HEK293 (cell line): ENCODE data around the gene FGFR3.

Experiments
- CTCF ChIA-PET: fragments of 350-600 bp; formaldehyde crosslinking; extraction: SDS; loops from one replicate; lab custom pipeline; 2021; ENCODE audit warnings: antibody characterized with exemption; lab: Yijun Ruan, JAX
- POLR2A ChIA-PET: fragments of 300-600 bp; formaldehyde crosslinking; extraction: SDS; loops from one replicate; lab custom pipeline; 2020; ENCODE audit warnings: antibody characterized with exemption, inconsistent platforms; lab: Yijun Ruan, JAX
- H3K27ac ChIP-seq: fragments of 200-500 bp; sonication (Bioruptor generic); 2 replicates; pipeline ENCODE4 v1.5.1; 2014; ENCODE audit warnings: low read depth, low read length, control low read depth, inconsistent platforms; ENCODE audit errors: extremely low read depth
- H3K36me3 ChIP-seq, 2 experiments: fragments of 200-500 bp in 1 of 2; sonication (Bioruptor generic) in 1 of 2; 1 replicate in 1 of 2; 2 replicates in 1 of 2; pipeline ENCODE4 v1.5.1; 2014 to 2017; ENCODE audit warnings: inconsistent platforms in 2 of 2, low read length in 2 of 2; ENCODE audit not compliant: control insufficient read depth in 2 of 2, insufficient read depth in 1 of 2
- H3K4me1 ChIP-seq: fragments of 200-500 bp; sonication (Bioruptor generic); 2 replicates; pipeline ENCODE4 v1.5.1; 2014; ENCODE audit warnings: mild to moderate bottlenecking, low read length, inconsistent platforms; ENCODE audit not compliant: control insufficient read depth, insufficient read depth
- H3K4me3 ChIP-seq: 2 replicates; pipeline ENCODE4 v1.5.1; 2011; ENCODE audit warnings: low read depth, mild to moderate bottlenecking, control low read depth, low read length, moderate library complexity
- H3K9me3 ChIP-seq: fragments of 200-500 bp; sonication (Bioruptor generic); 2 replicates; pipeline ENCODE4 v1.5.1; 2014; ENCODE audit warnings: low read depth, low read length, inconsistent platforms; ENCODE audit not compliant: control insufficient read depth, insufficient read depth
- EGR2 ChIP-seq: fragments of 450-650 bp; formaldehyde crosslinking; IDR thresholded peaks from 2 replicates; pipeline ENCODE4 v1.5.1; 2016; ENCODE audit warnings: low read depth, missing biosample characterization, missing genetic modification characterization
- GFI1B ChIP-seq: fragments of 450-650 bp; formaldehyde crosslinking; IDR thresholded peaks from 2 replicates; pipeline ENCODE4 v1.5.1; 2016; ENCODE audit warnings: missing biosample characterization, missing genetic modification characterization
- HOXA7 ChIP-seq: sonication (generic); formaldehyde crosslinking; IDR thresholded peaks from 2 replicates; pipeline ENCODE4 v1.8.1; 2022; ENCODE audit warnings: missing genetic modification reagents, borderline replicate concordance
- KLF10 ChIP-seq: fragments of 450-650 bp; IDR thresholded peaks from 2 replicates; pipeline ENCODE4 v1.5.1; 2018; ENCODE audit warnings: missing biosample characterization, mild to moderate bottlenecking, missing genetic modification characterization
- KLF9 ChIP-seq: fragments of 450-650 bp; formaldehyde crosslinking; IDR thresholded peaks from 2 replicates; pipeline ENCODE4 v1.5.1; 2016; ENCODE audit warnings: missing biosample characterization, missing genetic modification characterization, low read depth
- SETDB1 ChIP-seq: IDR thresholded peaks from one replicate; pipeline ENCODE4 v1.6.1; 2017; ENCODE audit warnings: mild to moderate bottlenecking, low read length, moderate library complexity, mixed read lengths; ENCODE audit not compliant: insufficient read length
- SP2 ChIP-seq: fragments of 450-650 bp; formaldehyde crosslinking; IDR thresholded peaks from 2 replicates; pipeline ENCODE4 v1.5.1; 2016; ENCODE audit warnings: missing biosample characterization, missing genetic modification characterization
- TRIM28 ChIP-seq: IDR thresholded peaks from 2 replicates; pipeline ENCODE4 v1.6.1; 2011; ENCODE audit warnings: low read length, control low read depth, borderline replicate concordance
- ZFHX2 ChIP-seq: fragments of 450-650 bp; formaldehyde crosslinking; conservative IDR thresholded peaks from 2 replicates; pipeline ENCODE4 v1.5.1; 2016; ENCODE audit warnings: missing biosample characterization, missing genetic modification characterization
- ZNF174 ChIP-seq: fragments of 450-650 bp; formaldehyde crosslinking; IDR thresholded peaks from 2 replicates; pipeline ENCODE4 v1.5.0; 2017; ENCODE audit warnings: missing biosample characterization, mild to moderate bottlenecking, missing genetic modification characterization
- ZNF266 ChIP-seq: fragments of 450-650 bp; formaldehyde crosslinking; IDR thresholded peaks from 2 replicates; pipeline ENCODE4 v1.5.1; 2016; ENCODE audit warnings: missing biosample characterization, missing genetic modification characterization, low read depth
- ZNF350 ChIP-seq: fragments of 450-650 bp; formaldehyde crosslinking; IDR thresholded peaks from 2 replicates; pipeline ENCODE4 v1.5.0; 2017; ENCODE audit warnings: missing biosample characterization, mild to moderate bottlenecking, missing genetic modification characterization
- ZNF404 ChIP-seq: fragments of 450-650 bp; formaldehyde crosslinking; IDR thresholded peaks from 2 replicates; pipeline ENCODE4 v1.5.1; 2017; ENCODE audit warnings: missing biosample characterization, missing genetic modification characterization
- ZNF48 ChIP-seq: fragments of 450-650 bp; formaldehyde crosslinking; IDR thresholded peaks from 2 replicates; pipeline ENCODE4 v1.5.1; 2016; ENCODE audit warnings: missing biosample characterization, missing genetic modification characterization
- ZNF514 ChIP-seq: fragments of 450-650 bp; formaldehyde crosslinking; IDR thresholded peaks from 2 replicates; pipeline ENCODE4 v1.5.1; 2016; ENCODE audit warnings: missing biosample characterization, missing genetic modification characterization
- ZNF621 ChIP-seq: fragments of 450-650 bp; formaldehyde crosslinking; IDR thresholded peaks from 2 replicates; pipeline ENCODE4 v1.5.1; 2017; ENCODE audit warnings: missing biosample characterization, missing genetic modification characterization
- ZNF623 ChIP-seq: fragments of 450-650 bp; formaldehyde crosslinking; IDR thresholded peaks from 2 replicates; pipeline ENCODE4 v1.5.1; 2016; ENCODE audit warnings: missing biosample characterization, missing genetic modification characterization
- ZNF629 ChIP-seq: fragments of 450-650 bp; formaldehyde crosslinking; IDR thresholded peaks from 2 replicates; pipeline ENCODE4 v1.5.1; 2017; ENCODE audit warnings: missing biosample characterization, missing genetic modification characterization
- ZNF76 ChIP-seq: fragments of 450-650 bp; formaldehyde crosslinking; IDR thresholded peaks from 2 replicates; pipeline ENCODE4; 2016; ENCODE audit warnings: low read depth, missing biosample characterization, missing genetic modification characterization, borderline replicate concordance
- ZNF785 ChIP-seq: fragments of 450-650 bp; formaldehyde crosslinking; IDR thresholded peaks from 2 replicates; pipeline ENCODE4 v1.5.1; 2016; ENCODE audit warnings: missing biosample characterization, missing genetic modification characterization
- ZNF837 ChIP-seq: fragments of 450-650 bp; formaldehyde crosslinking; IDR thresholded peaks from 2 replicates; pipeline ENCODE4 v1.5.1; 2016; ENCODE audit warnings: missing biosample characterization, missing genetic modification characterization
- TF ChIP-seq, protein P1 (sequence below): fragments of 450-650 bp; formaldehyde crosslinking; IDR thresholded peaks from 2 replicates; pipeline ENCODE4 v1.5.1; 2016; ENCODE audit warnings: missing biosample characterization, missing genetic modification characterization
- TF ChIP-seq, protein P2 (sequence below): fragments of 450-650 bp; formaldehyde crosslinking; IDR thresholded peaks from 2 replicates; pipeline ENCODE4; 2016; ENCODE audit warnings: missing biosample characterization, missing genetic modification characterization
- TF ChIP-seq, protein P3 (sequence below): fragments of 450-650 bp; formaldehyde crosslinking; IDR thresholded peaks from 2 replicates; pipeline ENCODE4 v1.5.1; 2016; ENCODE audit warnings: missing biosample characterization, missing genetic modification characterization

Gene FGFR3

DNA sequence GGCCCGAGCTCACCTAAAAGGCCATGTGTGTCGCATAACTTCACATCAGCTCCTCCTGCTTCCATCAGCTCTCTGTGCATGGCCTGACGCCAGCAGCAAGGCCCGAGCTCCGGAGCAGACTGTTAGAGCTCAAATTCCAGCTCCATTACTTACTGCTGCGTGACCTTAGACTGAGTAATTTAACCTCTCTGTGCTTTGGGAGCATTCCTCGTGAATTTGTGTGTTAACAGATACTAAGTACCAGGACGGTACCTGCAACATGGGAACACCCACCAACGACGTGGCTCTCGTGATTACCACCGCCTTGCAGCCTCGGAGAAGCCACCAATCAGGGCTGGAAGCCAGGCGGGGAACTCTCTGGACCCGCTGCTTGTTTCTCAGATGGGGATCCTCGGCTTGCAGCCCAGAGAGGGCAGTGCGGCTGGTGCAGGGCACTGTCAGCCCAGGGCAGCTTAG, 49.9 kb downstream of the FGFR3 start:
- no peak for TF ChIP-seq ZNF785 (tag by site-specific recombination)
- Histone ChIP-seq H3K4me3 (no peak overlapping the region), H3K27ac (no peak overlapping the region), H3K9me3 (no peaks in the 10 kb centered on the region), H3K36me3 (peaks cover 17 to 84% of the 10 kb centered on the region in 2 experiments; a peak in 2 of 3 replicates), H3K4me1 (no peaks in the 10 kb centered on the region)
- ChIA-PET POLR2A (no interaction called here), CTCF (interaction anchor here (0.5 kb wide), 1 partner anchor 70 kb away, joined by 8 read pairs; no protein-coding TSS in a partner anchor)

DNA sequence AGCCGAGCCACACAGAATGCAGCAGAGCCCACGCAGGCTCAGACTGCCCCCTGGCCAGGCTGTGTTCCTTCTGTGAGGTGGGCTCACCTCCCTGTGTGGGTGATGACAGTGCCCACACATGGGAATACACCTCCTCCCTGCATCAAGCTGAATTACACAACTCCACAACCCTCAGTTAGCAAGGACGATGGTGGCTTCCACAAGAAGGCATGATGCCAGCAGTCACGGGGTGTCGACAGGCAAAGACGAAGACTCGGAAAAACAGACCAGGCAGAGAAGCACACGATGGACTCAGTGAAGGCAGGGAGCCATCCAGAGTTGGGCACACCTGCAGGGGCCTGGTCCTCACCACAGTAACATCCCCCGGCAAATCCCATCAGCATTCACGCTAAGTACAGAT, 50.8 kb downstream of the FGFR3 start:
- Histone ChIP-seq H3K36me3 (peaks cover 11 to 79% of the 10 kb centered on the region in 2 experiments; a peak in 2 of 3 replicates), H3K4me3 (no peak overlapping the region), H3K4me1 (no peaks in the 10 kb centered on the region), H3K27ac (no peak overlapping the region), H3K9me3 (no peaks in the 10 kb centered on the region)
- ChIA-PET POLR2A (no interaction called here), CTCF (no interaction called here)
- TF ChIP-seq GFI1B (tag by site-specific recombination) (no peak), ZNF837 (no peak), ZNF621 (tag by site-specific recombination) (no peak), KLF9 (no peak), ZNF514 (tag by site-specific recombination) (no peak), ZNF404 (tag by site-specific recombination) (no peak), ZNF174 (tag by site-specific recombination) (no peak), ZNF48 (no peak), SETDB1 (no peak), TRIM28 (no peak), KLF10 (tag by site-specific recombination) (no peak), EGR2 (tag by site-specific recombination) (peak; percentile 62; the same call in 1 of the 2 replicates), ZNF76 (tag by site-specific recombination) (no peak), ZNF266 (tag by site-specific recombination) (no peak), ZNF623 (tag by site-specific recombination) (no peak), SP2 (tag by site-specific recombination) (no peak), ZNF629 (tag by site-specific recombination) (no peak), ZNF350 (tag by site-specific recombination) (no peak), HOXA7 (CRISPR knock-in tag) (no peak), ZFHX2 (tag by site-specific recombination) (peak; percentile 66)
- TF ChIP-seq, protein P1, sequence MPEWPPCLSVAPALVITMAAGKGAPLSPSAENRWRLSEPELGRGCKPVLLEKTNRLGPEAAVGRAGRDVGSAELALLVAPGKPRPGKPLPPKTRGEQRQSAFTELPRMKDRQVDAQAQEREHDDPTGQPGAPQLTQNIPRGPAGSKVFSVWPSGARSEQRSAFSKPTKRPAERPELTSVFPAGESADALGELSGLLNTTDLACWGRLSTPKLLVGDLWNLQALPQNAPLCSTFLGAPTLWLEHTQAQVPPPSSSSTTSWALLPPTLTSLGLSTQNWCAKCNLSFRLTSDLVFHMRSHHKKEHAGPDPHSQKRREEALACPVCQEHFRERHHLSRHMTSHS (tag by site-specific recombination) = no peak
- TF ChIP-seq, protein P2, sequence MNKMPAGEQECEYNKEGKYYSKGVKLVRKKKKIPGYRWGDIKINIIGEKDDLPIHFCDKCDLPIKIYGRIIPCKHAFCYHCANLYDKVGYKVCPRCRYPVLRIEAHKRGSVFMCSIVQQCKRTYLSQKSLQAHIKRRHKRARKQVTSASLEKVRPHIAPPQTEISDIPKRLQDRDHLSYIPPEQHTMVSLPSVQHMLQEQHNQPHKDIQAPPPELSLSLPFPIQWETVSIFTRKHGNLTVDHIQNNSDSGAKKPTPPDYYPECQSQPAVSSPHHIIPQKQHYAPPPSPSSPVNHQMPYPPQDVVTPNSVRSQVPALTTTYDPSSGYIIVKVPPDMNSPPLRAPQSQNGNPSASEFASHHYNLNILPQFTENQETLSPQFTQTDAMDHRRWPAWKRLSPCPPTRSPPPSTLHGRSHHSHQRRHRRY (tag by site-specific recombination) = no peak
- TF ChIP-seq, protein P3, sequence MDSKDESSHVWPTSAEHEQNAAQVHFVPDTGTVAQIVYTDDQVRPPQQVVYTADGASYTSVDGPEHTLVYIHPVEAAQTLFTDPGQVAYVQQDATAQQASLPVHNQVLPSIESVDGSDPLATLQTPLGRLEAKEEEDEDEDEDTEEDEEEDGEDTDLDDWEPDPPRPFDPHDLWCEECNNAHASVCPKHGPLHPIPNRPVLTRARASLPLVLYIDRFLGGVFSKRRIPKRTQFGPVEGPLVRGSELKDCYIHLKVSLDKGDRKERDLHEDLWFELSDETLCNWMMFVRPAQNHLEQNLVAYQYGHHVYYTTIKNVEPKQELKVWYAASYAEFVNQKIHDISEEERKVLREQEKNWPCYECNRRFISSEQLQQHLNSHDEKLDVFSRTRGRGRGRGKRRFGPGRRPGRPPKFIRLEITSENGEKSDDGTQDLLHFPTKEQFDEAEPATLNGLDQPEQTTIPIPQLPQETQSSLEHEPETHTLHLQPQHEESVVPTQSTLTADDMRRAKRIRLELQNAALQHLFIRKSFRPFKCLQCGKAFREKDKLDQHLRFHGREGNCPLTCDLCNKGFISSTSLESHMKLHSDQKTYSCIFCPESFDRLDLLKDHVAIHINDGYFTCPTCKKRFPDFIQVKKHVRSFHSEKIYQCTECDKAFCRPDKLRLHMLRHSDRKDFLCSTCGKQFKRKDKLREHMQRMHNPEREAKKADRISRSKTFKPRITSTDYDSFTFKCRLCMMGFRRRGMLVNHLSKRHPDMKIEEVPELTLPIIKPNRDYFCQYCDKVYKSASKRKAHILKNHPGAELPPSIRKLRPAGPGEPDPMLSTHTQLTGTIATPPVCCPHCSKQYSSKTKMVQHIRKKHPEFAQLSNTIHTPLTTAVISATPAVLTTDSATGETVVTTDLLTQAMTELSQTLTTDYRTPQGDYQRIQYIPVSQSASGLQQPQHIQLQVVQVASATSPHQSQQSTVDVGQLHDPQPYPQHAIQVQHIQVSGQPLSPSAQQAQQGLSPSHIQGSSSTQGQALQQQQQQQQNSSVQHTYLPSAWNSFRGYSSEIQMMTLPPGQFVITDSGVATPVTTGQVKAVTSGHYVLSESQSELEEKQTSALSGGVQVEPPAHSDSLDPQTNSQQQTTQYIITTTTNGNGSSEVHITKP = peak; percentile 62; the same call in 1 of the 2 replicates
